Breast epithelium (tissue), 4 donors: ENCODE data around the gene XAGE3. TPM values are rescaled to one million over a fixed set of nuclear protein-coding genes. Genes with fewer than 3 reads are reported as not detected.
"Not testable (repeated sequence)": the region's sequence is repeated elsewhere in the genome, so short reads cannot be mapped to it uniquely, and the experiment has no call there.

ENCODE experiments used
- DNase-seq, 2 donors: peaks; one replicate each; pipeline ENCODE4 v3.0.0-alpha.2; 2019; ENCODE audit warnings: low spot score in 2 of 2
- H3K27ac ChIP-seq, 2 donors: fragments of 200-600 bp; sonication (generic) in 1 of 2; one replicate each; pipeline ENCODE4 v1.5.1; 2016 to 2019; ENCODE audit warnings: mild to moderate bottlenecking in 1 of 2
- H3K27me3 ChIP-seq, 2 donors: fragments of 200-600 bp; sonication (generic) in 1 of 2; one replicate each; pipeline versions ENCODE4 v1.5.1 to v1.6.0; 2017 to 2019; ENCODE audit warnings: control low read depth in 1 of 2, mild to moderate bottlenecking in 1 of 2
- H3K36me3 ChIP-seq: fragments of 200-600 bp; one replicate; pipeline ENCODE4 v1.5.1; 2019
- H3K4me1 ChIP-seq, 2 donors: fragments of 200-600 bp; sonication (generic); one replicate each; pipeline ENCODE4 v1.5.1; 2016 to 2019; ENCODE audit warnings: control low read depth in 1 of 2
- H3K4me3 ChIP-seq, 3 donors: fragments of 200-600 bp; sonication (generic); 1 replicate in 2 of 3; 2 replicates in 1 of 3; pipeline ENCODE4 v1.5.1; 2016 to 2019; ENCODE audit warnings: mild to moderate bottlenecking in 3 of 3, moderate library complexity in 2 of 3
- H3K9me3 ChIP-seq, 2 donors: fragments of 200-600 bp; sonication (generic) in 1 of 2; one replicate each; pipeline ENCODE4 v1.5.1; 2016 to 2019; ENCODE audit warnings: control low read depth in 1 of 2
- CTCF ChIP-seq, 3 donors: fragments of 450-650 bp; IDR thresholded peaks; one replicate each; pipeline ENCODE4 v1.5.1; 2016 to 2017; ENCODE audit warnings: antibody characterized with exemption in 3 of 3, mild to moderate bottlenecking in 3 of 3, moderate library complexity in 3 of 3
- POLR2A ChIP-seq: fragments of 450-650 bp; IDR thresholded peaks from one replicate; pipeline ENCODE4 v1.6.1; 2016; ENCODE audit warnings: antibody characterized with exemption, mild to moderate bottlenecking, moderate library complexity
- POLR2AphosphoS5 ChIP-seq, 3 donors: sonication (generic); formaldehyde crosslinking; IDR thresholded peaks; one replicate each; pipeline ENCODE4 v1.6.1; 2017; ENCODE audit warnings: antibody characterized with exemption in 3 of 3
- intact Hi-C: fragments of 100-400 bp; cut with DNase I; formaldehyde crosslinking; loops from one replicate; pipeline ENCODE4 v1.15.1; 2023; ENCODE audit warnings: low total_unique reads
- total RNA-seq, 3 donors: library from RNA; depleted of rRNA; stranded (reverse); fragments of >200 nt; gene quantifications; one replicate each; pipeline ENCODE4 v1.1.0, GENCODE V29; 2016

XAGE3 gene
- total RNA-seq: not detected

DNA sequence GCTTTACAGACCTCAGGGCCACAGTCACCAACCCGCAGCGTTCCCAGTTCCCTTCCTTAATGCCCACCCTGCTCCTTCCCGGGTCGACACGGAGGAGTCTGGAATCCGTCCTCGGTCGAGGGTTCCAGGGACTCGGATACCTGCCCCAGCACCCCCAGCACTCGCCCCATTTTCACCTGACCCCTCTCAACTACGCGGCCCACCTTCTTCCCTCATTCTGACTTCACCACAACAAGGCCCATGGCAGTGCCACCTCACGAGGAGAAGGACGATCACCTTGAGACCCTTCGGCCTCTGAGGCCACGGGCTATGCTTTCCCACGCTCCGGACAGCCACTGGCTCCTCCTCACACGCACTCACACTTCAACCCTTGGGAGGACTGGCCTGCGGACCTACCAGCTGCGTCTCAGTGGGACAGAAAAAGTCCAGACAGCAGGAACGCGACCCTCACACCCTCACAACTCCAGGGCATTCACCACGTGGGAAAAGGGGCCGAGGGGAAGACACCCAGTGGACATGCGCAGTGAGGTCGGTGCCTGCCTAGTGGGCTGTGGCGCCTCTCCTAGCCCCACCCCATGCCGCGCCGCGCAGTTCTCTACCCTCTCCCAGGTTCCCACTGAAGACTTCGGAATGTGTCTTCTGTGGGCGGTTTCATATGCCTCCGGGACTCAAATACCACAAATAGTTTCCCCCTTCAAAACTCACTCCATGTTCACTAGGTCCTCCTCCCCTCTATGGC is at the start of gene XAGE3:
XAGE3 (minus strand) TSS at position 474 of the 739 bp plus-strand sequence. CDS start 950 bp downstream, outside the sequence.
- DNase-seq: no peak
- intact Hi-C loops: no loop called here
- Histone ChIP-seq H3K4me1 (no peaks in the 10 kb centered on the region), H3K27ac (no peak within 1 kb of the TSS), H3K4me3 (no peak within 1 kb of the TSS), H3K36me3 (no peaks in the 10 kb centered on the region), H3K9me3 (no peaks in the 10 kb centered on the region), H3K27me3 (peaks cover 0 to 61% of the 10 kb centered on the region in 2 donors)
- TF ChIP-seq POLR2AphosphoS5 (IDR thresholded peaks at IDR 0.05) (no peak), POLR2A (no peak), CTCF (IDR thresholded peaks at IDR 0.05) (no peak)

DNA sequence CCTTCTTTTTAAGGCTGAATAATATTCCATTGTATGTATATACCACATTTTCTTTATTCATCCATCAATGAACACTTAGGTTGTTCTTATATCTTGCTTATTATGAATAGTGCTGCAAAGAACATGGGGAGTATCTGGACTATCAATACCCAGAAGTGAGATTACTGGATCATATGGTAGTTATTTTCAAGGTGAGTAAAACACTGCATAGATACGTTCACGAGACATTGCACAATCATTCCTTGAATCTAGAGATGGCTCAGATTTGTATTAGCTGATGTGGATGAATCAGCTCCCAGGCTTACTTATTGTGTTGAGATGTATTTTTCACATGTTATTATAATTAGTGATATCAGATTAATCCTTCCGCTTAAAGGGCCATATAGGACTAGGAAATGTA is 46.8 kb upstream of the XAGE3 start:
- H3K4me3 ChIP-seq, H3K36me3 ChIP-seq, H3K27ac ChIP-seq, intact Hi-C loops, H3K9me3 ChIP-seq, H3K27me3 ChIP-seq, H3K4me1 ChIP-seq, DNase-seq: not testable (repeated sequence)

GRCh38 chrX:52913681-52914080 is 45.8 kb upstream of the XAGE3 start:
- intact Hi-C loops: not testable (repeated sequence)

DNA sequence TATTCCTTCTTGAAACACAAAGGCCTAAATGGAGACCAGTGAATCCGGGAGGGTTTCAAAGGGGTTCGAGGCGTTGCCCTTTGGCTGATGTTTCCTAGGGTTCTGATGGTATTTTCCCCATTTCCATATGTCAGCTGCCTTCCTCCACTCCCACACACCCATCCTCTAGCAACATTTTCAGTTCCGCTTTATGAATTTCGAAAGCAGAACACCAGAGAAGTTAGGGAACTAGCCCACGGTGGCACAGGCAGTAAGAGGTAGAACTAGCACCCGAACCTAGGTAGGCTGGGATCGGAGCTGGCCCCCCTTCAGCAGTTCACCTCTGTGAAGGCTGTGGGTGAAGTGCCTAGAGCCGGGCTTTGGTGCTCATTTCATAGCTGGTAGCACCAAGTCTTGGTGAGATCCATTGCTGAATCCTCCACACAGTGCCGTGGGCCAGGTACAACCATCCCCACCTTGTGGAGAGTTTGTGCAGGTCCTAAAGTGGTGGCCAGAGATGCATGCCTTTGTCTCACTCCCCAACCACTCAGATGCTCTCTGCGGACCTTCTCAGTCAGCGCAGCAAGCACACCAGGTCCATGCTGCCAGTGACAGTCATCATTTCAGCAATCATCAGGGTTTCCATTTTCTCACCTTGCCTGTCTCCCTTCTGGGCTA is 41.6 kb upstream of the XAGE3 start:
- H3K27me3 ChIP-seq, H3K36me3 ChIP-seq, intact Hi-C loops, DNase-seq, H3K4me3 ChIP-seq, H3K27ac ChIP-seq, H3K9me3 ChIP-seq, H3K4me1 ChIP-seq: not testable (repeated sequence)

More at GRCh38 chrX:52913681-52914080, 45.8 kb upstream of the XAGE3 start:
- H3K27ac ChIP-seq, H3K36me3 ChIP-seq, DNase-seq, H3K4me3 ChIP-seq, H3K4me1 ChIP-seq, H3K9me3 ChIP-seq, H3K27me3 ChIP-seq: not testable (repeated sequence)

DNA sequence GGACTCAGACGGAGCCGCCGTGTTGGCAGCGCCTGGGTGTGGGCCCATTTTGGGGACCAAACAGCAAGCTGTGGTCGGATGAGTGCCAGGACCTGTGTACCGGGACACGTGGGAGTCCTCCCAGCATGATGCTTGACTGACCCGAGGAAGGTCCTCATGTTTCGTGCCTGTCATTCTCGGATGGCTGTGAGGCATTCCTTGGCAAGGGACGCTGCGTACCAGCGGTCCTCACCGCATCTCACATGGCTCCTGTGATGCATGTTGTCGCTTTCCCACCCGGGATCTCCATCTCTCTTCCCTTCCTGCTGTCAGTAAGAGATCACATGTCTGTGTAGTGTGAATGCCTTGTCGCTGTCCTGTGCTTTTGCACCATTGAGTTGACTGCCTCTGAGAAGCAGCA is 40.0 kb upstream of the XAGE3 start:
- H3K4me3 ChIP-seq, H3K9me3 ChIP-seq, DNase-seq, H3K36me3 ChIP-seq, H3K27ac ChIP-seq, H3K4me1 ChIP-seq, intact Hi-C loops, H3K27me3 ChIP-seq: not testable (repeated sequence)

DNA sequence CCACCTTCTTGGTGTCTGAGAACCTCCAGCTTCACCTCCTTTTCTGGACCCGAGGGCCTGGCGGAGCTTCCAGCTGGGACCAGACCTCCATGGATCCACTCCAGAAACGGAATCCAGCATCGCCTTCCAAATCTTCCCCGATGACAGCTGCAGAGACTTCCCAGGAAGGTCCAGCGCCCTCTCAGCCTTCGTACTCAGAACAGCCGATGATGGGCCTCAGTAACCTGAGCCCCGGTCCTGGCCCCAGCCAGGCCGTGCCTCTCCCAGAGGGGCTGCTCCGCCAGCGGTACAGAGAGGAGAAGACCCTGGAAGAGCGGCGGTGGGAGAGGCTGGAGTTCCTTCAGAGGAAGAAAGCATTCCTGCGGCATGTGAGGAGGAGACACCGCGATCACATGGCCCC is 39.3 kb upstream of the XAGE3 start:
- H3K4me1 ChIP-seq, H3K27me3 ChIP-seq, H3K4me3 ChIP-seq, H3K36me3 ChIP-seq, H3K27ac ChIP-seq, H3K9me3 ChIP-seq, DNase-seq, intact Hi-C loops: not testable (repeated sequence)

- H3K9me3 ChIP-seq, H3K27ac ChIP-seq, H3K36me3 ChIP-seq, intact Hi-C loops, H3K4me3 ChIP-seq, DNase-seq, H3K27me3 ChIP-seq, H3K4me1 ChIP-seq: not testable (repeated sequence)
Measured at GRCh38 chrX:52906072-52906471, 38.2 kb upstream of the XAGE3 start.

DNA sequence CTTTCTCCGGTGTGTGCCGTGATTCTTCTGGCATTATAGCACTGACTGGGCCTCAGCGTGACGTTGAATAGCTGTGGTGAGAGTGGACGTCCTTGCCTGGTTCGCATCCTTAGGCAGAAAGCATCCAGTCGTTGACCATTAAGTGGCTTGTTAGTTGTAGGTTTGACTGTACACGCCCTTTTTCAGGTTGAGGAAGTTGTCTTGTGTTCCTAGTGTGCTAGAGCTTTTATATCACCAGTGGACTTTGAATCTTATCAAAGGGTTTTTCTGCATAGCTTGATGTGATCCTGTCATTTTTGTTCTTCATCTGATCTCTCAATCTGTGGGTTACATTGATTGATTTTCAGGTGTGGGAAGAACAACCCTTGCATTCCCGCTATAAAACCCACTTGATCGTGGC is 37.6 kb upstream of the XAGE3 start:
- H3K9me3 ChIP-seq, H3K27ac ChIP-seq, DNase-seq, H3K27me3 ChIP-seq, intact Hi-C loops, H3K4me1 ChIP-seq, H3K36me3 ChIP-seq, H3K4me3 ChIP-seq: not testable (repeated sequence)

GRCh38 chrX:52896855-52897709 is 29.2 kb upstream of the XAGE3 start, which contains the start of gene FAM156B:
FAM156B (plus strand) TSS chrX:52897330; CDS start chrX:52907226, 9,896 bp downstream.
- H3K27ac ChIP-seq, intact Hi-C loops, DNase-seq, H3K4me1 ChIP-seq, H3K36me3 ChIP-seq, H3K9me3 ChIP-seq, H3K27me3 ChIP-seq, H3K4me3 ChIP-seq: not testable (repeated sequence)

DNA sequence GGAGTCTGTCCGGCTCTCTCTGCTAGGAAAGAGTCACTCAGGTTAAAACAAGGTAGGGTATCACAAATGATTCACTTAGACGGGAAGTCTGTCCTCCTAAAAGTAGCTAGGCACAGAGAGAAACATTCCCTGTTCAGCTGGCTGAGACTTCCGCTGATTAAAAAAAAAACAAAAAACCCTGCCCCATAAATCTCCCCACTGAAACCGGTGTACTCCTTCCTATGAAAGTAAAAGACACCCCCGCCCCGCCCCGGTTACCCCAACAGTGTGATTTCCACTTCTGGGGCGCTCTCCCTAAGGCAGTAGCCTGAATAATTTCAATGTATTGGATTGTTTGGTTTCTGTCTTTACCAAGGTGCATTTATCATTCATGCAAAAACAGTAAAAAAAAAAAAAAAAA is 28.6 kb upstream of the XAGE3 start:
- H3K27ac ChIP-seq, H3K36me3 ChIP-seq, intact Hi-C loops, H3K9me3 ChIP-seq, H3K4me1 ChIP-seq, H3K27me3 ChIP-seq, H3K4me3 ChIP-seq, DNase-seq: not testable (repeated sequence)

- H3K4me3 ChIP-seq, H3K4me1 ChIP-seq, DNase-seq, intact Hi-C loops, H3K36me3 ChIP-seq, H3K27ac ChIP-seq, H3K9me3 ChIP-seq, H3K27me3 ChIP-seq: not testable (repeated sequence)
Measured at GRCh38 chrX:52888090-52888489, 20.2 kb upstream of the XAGE3 start.

- H3K4me3 ChIP-seq, H3K27me3 ChIP-seq, H3K4me1 ChIP-seq, H3K9me3 ChIP-seq, H3K36me3 ChIP-seq, DNase-seq, H3K27ac ChIP-seq, intact Hi-C loops: not testable (repeated sequence)
Measured at GRCh38 chrX:52887459-52887858, 19.6 kb upstream of the XAGE3 start.
